ENCODE results near the gene CDC42EP1.

CDC42EP1 gene

GRCh38 chr22:37560608-37561211 lies 430 bp downstream of the CDC42EP1 start:
- DNase-seq (ENCODE audit: low read depth): no peak

DNA sequence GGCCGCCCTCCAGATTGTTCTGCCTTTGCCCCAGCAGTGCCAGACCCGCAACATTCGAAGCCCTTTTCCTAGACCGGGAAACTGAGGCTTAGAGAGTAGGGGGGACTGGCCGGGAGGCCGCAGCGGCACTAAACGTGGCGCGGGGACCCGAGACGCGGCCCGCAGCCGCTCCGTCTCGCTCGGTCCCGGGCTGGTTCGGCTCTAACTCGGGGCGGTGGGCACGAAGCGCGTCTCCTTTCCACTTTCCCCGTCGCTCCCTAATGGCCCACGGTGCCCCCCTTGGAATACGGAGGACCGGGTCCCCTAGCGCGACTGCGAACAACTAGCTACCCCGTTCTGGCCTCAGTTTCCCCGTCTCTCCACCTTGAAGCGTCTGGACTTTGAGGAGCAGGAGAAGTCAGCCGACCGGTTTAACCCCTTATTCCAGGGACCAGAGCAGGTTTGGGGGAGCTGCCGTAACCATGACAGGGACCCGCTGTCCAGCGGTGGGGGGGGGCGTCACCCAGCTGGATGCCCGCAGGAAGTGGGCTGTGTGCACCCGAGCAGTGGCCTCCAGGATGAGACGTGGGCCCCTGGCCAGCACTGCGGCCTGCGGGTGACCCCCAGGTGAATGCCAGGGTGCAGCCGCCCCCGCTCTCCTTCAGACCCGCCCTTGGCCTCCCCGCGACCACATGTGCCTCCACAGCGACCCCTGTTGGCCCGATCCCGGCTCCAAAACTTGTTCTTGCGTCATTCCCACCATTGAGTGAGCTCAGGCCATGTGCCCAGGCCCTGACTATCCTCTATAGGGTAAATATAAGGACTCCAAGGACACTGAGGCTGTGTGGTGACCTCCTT lies 1.1 kb downstream of the CDC42EP1 start:
- peak; percentile 81 for DNase-seq (ENCODE audit: low read depth)

DNA sequence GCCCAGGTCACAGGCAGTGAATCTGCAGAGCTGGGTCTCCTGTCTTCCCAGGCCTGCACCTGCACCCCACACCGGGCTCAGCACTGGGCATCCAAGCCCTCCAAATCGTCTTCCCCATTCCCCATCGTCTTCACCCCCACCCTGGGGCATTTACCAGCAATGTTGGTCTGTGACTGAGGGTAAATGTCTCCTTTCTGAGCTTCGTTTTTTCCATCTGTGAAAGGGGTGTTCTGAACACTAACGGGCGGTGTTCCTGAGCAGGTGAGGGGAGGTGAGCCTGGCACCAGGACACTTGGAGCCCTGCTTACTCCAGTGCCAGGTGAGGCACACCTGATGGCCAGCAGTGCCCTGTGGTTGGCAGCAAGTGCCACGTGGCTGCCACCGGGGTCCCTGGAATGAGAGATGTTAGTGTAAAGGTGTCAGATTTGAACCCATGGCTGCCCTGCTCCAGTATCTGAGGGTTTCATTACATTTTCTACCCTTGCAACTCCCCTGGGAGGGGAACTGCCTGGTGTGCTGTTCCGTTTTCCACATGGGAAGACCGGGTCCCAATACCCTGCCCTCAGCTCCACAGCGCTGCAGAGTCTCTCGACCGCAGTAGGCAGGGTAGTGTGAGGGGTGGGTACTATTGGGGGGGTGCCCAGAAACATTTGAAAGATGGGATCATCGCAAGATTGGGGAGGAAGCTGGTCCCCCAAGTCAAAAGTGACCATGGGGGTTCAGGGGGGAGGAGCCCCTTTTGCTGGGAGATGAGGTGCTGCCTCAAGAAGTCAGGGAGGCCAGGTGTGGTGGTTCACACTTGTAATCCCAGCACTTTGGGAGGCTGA lies 2.0 kb downstream of the CDC42EP1 start:
- no peak for DNase-seq (ENCODE audit: low read depth)

DNA sequence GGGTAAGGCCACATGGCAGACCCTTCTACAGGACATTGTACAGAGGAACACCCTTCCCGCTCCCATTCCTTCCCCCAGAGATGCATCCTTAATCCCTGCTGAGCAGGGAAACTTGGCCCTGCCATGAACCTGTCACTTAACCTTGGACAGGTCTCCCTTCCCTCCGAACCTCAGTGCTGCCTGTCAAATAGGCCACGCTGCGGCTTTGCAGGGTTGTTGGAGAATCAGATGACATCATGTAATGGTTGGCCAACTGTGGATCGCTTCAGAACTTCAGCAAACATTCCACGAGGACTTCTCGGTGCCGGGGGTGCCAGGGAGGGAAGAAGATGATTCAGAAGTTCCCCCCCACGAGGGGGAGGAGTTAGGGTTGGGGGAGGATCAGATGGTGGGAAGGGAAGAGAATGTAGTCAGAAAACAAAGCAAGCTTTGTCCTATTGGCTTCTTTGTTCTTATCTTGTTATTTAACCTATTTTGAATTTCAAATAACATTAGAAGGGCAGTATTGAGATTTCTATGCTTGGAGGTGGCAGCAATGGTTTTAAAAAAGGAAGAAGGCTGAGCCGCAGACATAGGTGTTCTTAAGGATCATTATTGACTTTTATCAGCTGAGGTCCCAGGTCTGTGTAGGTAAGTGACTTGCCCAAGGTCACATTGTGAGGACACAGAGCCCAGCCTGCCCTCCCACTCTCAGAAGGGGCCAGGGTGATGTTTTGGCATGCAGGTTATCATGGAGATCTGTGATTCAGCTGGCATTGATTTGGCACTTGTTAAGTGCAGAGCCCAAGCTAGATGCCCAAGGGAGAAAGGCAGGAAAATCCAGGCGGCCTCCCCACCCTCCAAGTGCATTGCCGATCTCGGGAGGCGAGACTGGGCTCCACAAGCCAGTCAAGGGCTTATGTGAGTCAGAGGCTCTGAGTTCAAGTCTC lies 3.1 kb downstream of the CDC42EP1 start:
- no peak for DNase-seq (ENCODE audit: low read depth)

DNA sequence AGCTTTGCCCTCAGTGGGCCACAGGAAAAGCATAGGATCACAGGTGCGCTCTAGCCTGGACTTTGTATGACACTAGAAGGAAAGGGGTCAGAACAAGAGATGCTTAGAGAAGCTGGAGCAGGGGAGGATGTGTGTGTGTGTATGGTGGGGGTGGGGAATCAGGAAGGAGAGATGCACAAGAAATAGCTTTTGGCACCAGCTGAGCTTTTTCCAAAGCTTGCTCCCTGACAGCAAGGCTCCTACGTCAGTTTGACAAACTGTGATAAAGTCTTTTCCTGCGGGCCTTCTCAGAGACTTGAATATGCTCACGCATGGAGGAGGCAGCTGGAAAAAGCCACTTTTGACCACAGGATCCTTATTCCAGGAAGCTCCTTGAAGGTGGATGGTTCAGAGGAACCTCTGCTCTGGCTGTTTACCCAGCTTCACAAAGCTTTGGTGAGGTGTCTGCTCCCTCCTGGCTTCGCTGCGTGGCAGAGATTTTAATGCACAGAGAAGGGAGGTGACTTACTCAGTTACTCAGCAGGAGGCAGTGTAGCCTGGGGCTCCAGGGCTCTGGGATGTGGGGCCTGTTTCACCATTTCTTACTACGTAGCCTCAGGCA lies 3.9 kb downstream of the CDC42EP1 start:
- DNase-seq (ENCODE audit: low read depth): no peak

DNA sequence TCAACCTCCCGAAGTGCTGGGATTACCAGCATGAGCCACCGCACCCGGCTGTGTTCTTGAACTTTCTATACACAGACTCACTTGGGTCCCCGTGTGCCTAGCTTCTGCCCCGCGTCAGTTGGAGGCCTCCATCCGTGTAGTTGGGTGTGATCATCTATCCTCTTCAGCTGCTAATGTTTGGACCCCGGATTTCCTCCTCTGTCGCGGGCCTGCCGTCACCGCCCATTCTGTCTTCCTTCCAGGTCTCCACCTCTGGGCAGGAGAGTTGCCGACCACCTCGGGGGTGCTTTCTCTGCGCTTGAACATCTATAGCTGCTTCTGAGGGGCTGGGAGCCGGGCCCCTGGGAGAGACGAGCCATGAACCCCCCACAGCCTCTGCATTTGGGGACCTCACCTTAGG lies 5.5 kb downstream of the CDC42EP1 start:
- no peak for DNase-seq (ENCODE audit: low read depth)

- DNase-seq (ENCODE audit: low read depth): peak; percentile 29
These were observed 6.1 kb downstream of the CDC42EP1 start for GRCh38 chr22:37566329-37566837.

DNA sequence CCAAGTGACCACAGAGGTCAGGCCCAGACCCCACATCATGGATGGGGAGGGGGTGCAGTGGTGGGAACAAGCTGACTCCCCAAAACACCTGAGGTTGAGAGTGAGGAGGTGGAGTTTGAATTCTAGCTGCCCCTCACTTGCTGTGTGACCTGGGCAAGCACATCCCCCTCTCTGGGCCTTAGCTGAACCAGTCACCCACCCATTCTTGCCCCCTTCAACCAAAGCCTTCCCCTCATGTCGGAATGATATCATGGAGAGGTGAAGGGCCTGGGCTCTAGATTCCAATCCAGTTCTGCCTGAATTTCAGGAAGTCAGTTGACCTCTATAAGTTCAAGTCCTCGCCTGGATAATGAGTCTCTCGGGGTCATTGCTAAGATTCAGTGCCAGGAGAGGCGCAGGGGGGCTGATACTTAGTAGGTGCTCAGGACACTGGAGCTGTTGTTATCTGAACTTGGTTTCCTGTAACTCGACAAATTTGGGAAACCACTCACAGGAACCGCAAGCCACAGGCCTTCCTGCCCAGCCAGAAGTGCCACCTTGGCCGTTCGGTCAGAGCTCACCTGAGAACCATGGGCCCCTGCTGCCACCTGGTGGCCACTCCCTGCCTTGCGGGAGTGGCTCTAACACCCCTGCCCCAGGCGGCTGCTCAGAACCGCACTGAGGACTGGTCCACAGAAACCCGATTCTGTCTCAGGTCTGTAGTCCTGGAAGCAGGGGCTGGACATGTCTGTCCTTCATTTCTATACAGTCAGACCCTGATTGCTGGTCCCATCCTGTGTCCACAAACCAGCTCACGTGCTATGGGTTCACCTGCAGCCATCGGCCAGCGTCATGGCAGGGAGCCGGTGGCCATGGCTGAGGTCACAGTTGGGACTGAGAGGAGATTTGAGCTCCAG lies 6.9 kb downstream of the CDC42EP1 start:
- peak; percentile 89 for DNase-seq (ENCODE audit: low read depth)

DNA sequence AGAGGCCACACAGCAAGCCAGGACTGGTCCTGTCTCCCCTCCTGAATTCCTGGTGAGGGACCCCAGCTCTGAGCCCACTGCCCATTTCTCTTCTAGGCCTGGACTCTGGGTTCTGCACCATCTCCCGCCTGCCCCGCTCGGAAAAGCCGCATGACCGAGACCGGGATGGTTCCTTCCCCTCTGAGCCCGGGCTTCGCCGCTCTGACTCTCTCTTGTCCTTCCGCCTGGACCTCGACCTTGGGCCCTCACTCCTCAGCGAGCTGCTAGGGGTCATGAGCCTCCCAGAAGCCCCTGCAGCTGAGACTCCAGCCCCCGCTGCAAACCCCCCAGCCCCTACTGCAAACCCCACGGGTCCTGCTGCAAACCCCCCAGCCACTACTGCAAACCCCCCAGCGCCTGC lies 7.7 kb downstream of the CDC42EP1 start:
- DNase-seq (ENCODE audit: low read depth): no peak

GRCh38 chr22:37568448-37569008 lies 8.2 kb downstream of the CDC42EP1 start:
- no peak for DNase-seq (ENCODE audit: low read depth)

- DNase-seq (ENCODE audit: low read depth): no peak
These were observed 9.0 kb downstream of the CDC42EP1 start for GRCh38 chr22:37569009-37569920.

GRCh38 chr22:37569921-37570660 lies 9.8 kb downstream of the CDC42EP1 start:
- DNase-seq (ENCODE audit: low read depth): no peak

DNA sequence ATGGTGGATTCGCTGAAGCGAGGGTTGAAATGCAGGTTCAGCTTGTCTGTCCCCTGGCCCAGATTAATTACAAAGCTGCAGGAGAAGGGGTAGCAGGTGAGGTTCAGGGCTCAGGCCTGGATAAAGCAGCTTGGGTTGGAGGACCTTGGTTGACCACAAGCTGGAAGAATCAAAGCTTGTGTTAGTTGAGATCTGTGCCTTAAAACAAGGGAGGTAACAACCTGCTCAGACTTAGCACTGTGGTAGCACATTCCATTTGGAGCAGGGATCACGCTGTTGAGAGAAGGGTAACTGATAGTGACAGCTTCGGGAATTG lies 10.3 kb downstream of the CDC42EP1 start:
- no peak for DNase-seq (ENCODE audit: low read depth)

DNA sequence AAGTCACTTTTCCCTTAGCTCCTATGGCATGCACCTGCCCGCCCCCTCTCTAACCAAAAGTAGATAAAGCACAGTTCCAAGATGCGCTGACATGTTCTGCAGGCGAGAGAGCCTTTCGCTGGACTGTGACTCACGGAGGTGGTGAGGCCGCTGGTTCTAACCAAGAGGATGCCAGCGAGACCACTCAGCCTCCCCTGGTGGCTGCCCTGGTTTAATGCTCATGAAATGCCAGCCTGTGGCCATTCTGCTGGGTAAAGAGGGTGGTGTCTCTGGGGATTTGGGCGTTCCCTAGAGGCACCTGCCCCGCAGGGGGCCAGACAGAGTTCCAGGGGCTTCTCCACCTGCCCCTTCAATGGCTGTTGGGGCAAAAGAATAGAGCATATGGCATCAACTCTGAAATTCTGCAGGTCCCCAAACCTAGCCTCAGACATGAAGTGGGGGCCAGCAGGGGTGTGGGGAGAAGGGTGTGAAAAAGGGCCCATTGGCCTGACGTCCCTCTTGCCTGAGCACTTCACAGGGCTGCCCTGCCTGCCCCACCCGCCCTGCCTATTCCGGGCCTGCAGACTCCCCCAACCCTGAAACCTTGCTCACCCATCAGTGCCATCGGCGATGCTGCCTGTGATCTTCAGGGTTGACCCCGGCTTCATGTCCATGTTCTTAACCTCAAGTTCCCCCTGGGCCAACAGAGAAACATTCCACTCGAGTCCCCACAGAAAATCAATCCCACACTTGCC lies 11.1 kb downstream of the CDC42EP1 start:
- DNase-seq (ENCODE audit: low read depth): no peak

DNA sequence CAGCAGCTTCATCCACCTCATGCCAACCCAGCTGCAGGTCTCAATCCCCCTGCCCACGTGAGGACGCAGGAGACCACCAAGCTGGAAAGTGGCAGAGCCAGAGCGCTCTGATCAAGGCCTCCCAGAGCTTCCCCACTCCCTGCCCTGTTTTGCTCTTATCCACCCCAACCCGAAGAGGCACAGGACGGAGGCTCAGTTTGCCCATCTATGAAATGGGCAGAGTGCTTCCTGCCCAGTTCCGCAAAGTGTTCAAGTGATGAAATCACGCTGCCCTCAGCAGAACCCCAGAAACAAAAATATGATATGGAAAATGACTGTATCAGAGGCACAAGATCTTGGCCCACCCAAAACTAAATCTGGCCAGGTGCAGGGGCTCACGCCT lies 11.7 kb downstream of the CDC42EP1 start:
- DNase-seq (ENCODE audit: low read depth): no peak

- no peak for DNase-seq (ENCODE audit: low read depth)
These were observed 15.3 kb downstream of the CDC42EP1 start for GRCh38 chr22:37575490-37576003.

DNA sequence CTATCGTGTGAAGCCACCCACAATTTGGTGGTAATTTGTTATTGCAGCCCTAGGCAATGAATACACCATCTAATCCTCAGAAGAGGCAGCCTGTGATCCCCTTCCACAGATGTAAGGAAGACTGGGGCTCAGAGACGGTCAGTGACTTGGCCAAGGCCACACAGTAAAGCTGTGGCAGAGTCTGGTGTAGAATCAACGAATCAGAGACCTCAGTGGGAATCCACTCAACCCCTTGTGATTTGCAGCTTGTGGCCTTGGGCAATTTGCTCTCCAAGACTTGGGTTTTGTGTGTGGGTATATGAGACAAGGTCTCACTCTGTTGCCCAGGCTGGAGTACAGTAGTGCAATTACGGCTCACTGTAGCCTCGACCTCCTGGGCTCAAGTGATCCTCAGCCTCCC lies 17.7 kb downstream of the CDC42EP1 start:
- DNase-seq (ENCODE audit: low read depth): no peak

Data from activated T-cell treated with anti-CD3 and anti-CD28 coated beads for 48 hours (primary cell).